ENCODE data around the gene RDH13. TPM values are rescaled to one million over a fixed set of nuclear protein-coding genes. Genes with fewer than 3 reads are reported as not detected.
A peak's percentile ranks its signal among the peaks of the same experiment; 100 is the strongest.

The RDH13 gene
- total and polyA plus RNA-seq, 2 of the 8 experiments (the other 6 are each of a cell fraction or from before 2014, with no cell fraction given) = 15.9 to 31.5 TPM

- 94% methylated on average over 7 of the region's 7 CpGs; no CpG with 5 or more reads in 1 of the 2 experiments for WGBS, 2 experiments (ENCODE audit: extremely low coverage in 1 of 2, insufficient coverage in 1 of 2, insufficient read length in 1 of 2, insufficient replicate concordance in 2 of 2, low coverage in 1 of 2, low lambda C conversion rate in 2 of 2, missing lambda C conversion rate in 1 of 2)
- no peak overlapping the region for H3K27ac ChIP-seq (ENCODE audit: low read depth, low read length)
- no peak overlapping the region for H2BK15ac ChIP-seq (ENCODE audit: low read length)
- no peak overlapping the region for H3K56ac ChIP-seq (replicated peaks; ENCODE audit: insufficient read length, low read depth, low read length)
- no peaks in the 10 kb centered on the region for H3K23me2 ChIP-seq (ENCODE audit: low read depth, low read length)
- H4K5ac ChIP-seq (ENCODE audit: insufficient read length, low read depth, low read length) = no peak overlapping the region
- no peak overlapping the region for H2AFZ ChIP-seq (ENCODE audit: low read length)
- no peak for DNase-seq (ENCODE audit: low read depth in 1 of 2, low spot score in 2 of 2)
- H4K91ac ChIP-seq (replicated peaks; ENCODE audit: insufficient read length, low read length) = no peak overlapping the region
- H2BK5ac ChIP-seq (ENCODE audit: low read depth, low read length) = no peak overlapping the region
- H4K20me1 ChIP-seq (replicated peaks in 1 of 2; ENCODE audit: control insufficient read depth in 1 of 2, insufficient read depth in 2 of 2, low read length in 2 of 2) = peaks cover 5 to 7% of the 10 kb centered on the region in 2 experiments
- H3K9me3 ChIP-seq (ENCODE audit: insufficient read depth in 2 of 2, low read depth in 1 of 2, low read length in 1 of 2) = no peaks in the 10 kb centered on the region
- H3K23ac ChIP-seq (ENCODE audit: insufficient read length) = no peak overlapping the region
- peaks cover 6 to 58% (median 22%) of the 10 kb centered on the region in 4 experiments; a peak in 5 of 8 replicates for H3K36me3 ChIP-seq (ENCODE audit: control insufficient read depth in 2 of 4, insufficient read depth in 4 of 4, low read length in 3 of 4)
- no peak overlapping the region for H3K9ac ChIP-seq (replicated peaks in 1 of 4; ENCODE audit: extremely low read depth in 1 of 4, low read depth in 3 of 4, low read length in 3 of 4)
- no peak overlapping the region for H3K4ac ChIP-seq (replicated peaks; ENCODE audit: insufficient read length, low read depth, low read length)
- no peak overlapping the region for H3K14ac ChIP-seq (ENCODE audit: insufficient read length)
- no peak overlapping the region for H2BK20ac ChIP-seq (ENCODE audit: low read length)
- H3K4me2 ChIP-seq (ENCODE audit: insufficient read depth in 1 of 2, low read depth in 2 of 2, low read length in 2 of 2) = no peak overlapping the region
- no peak overlapping the region for H2BK120ac ChIP-seq (replicated peaks; ENCODE audit: low read depth, low read length)
- H2AK5ac ChIP-seq (ENCODE audit: low read depth, low read length) = no peak overlapping the region
- ChIA-PET POLR2A (ENCODE audit: partially characterized antibody) (interaction anchor here (1.3 to 1.5 kb wide), 2 partner anchors 8 to 9 kb away, joined by 3 to 6 read pairs; partner anchors contain the start of gene RDH13), CTCF (ENCODE audit: partially characterized antibody) (interaction anchor here (0.7 to 1.2 kb wide), 2 partner anchors 9 to 172 kb away, joined by 3 read pairs; no protein-coding TSS in a partner anchor)
- no peak overlapping the region for H3K4me3 ChIP-seq (ENCODE audit: extremely low read depth in 1 of 4, insufficient read depth in 2 of 4, low read depth in 3 of 4, low read length in 4 of 4)
- H3K79me2 ChIP-seq (ENCODE audit: control insufficient read depth in 1 of 2, insufficient read depth in 2 of 2, low read length in 2 of 2) = no peaks in the 10 kb centered on the region
- H3K27me3 ChIP-seq (replicated peaks in 1 of 4; ENCODE audit: control insufficient read depth in 3 of 4, extremely low read depth in 1 of 4, insufficient read depth in 3 of 4, low read length in 3 of 4) = no peaks in the 10 kb centered on the region
- no peak overlapping the region for H2BK12ac ChIP-seq (ENCODE audit: low read depth, low read length)
- no peak for FAIRE-seq
- peak; percentile 18; the same call in 1 of the 2 replicates for TF ChIP-seq POLR2AphosphoS5 (IDR thresholded peaks at IDR 0.05; ENCODE audit: low read depth, low read length)
- no peak for TF ChIP-seq SIRT6 (IDR thresholded peaks at IDR 0.05; ENCODE audit: low read length)
- H3K18ac ChIP-seq (ENCODE audit: extremely low read depth, low read length) = no peak overlapping the region
- H3K79me1 ChIP-seq (ENCODE audit: low read depth, low read length) = no peaks in the 10 kb centered on the region; the same call in 1 of the 2 replicates
- H3K4me1 ChIP-seq (replicated peaks in 1 of 4; ENCODE audit: control insufficient read depth in 3 of 4, insufficient read depth in 4 of 4, low read length in 3 of 4) = no peaks in the 10 kb centered on the region
- H4K8ac ChIP-seq (ENCODE audit: extremely low read depth, insufficient read depth, low read length) = no peak overlapping the region
These were observed 9.2 kb downstream of the RDH13 start for GRCh38 chr19:55053735-55054134.
